Parathyroid adenoma (tissue), 2 donors: Measurements from ENCODE around the gene CENPM.

Experiments
- H2AFZ ChIP-seq: fragments of 300-600 bp; sonication (generic); one replicate; pipeline ENCODE4 v1.7.0; 2017; ENCODE audit warnings: antibody characterized with exemption, mild to moderate bottlenecking
- H3K27ac ChIP-seq: fragments of 300-600 bp; sonication (generic); one replicate; pipeline ENCODE4 v1.7.0; 2017
- H3K27me3 ChIP-seq: fragments of 300-600 bp; sonication (generic); one replicate; pipeline ENCODE4 v1.7.0; 2017; ENCODE audit warnings: low read length; ENCODE audit not compliant: control insufficient read depth, insufficient read depth
- H3K36me3 ChIP-seq: fragments of 300-600 bp; sonication (generic); one replicate; pipeline ENCODE4 v1.7.0; 2017; ENCODE audit warnings: low read length; ENCODE audit not compliant: control insufficient read depth, insufficient read depth
- H3K4me1 ChIP-seq: fragments of 300-600 bp; sonication (generic); one replicate; pipeline ENCODE4 v1.7.0; 2017; ENCODE audit warnings: control low read depth
- H3K4me2 ChIP-seq: fragments of 300-600 bp; sonication (generic); one replicate; pipeline ENCODE4 v1.7.0; 2017; ENCODE audit warnings: low read length
- H3K4me3 ChIP-seq: fragments of 300-600 bp; sonication (generic); one replicate; pipeline ENCODE4 v1.7.0; 2017; ENCODE audit warnings: low read depth, low read length
- H3K79me2 ChIP-seq: fragments of 300-600 bp; sonication (generic); one replicate; pipeline ENCODE4 v1.7.0; 2017; ENCODE audit warnings: control low read depth
- H3K9ac ChIP-seq: fragments of 300-600 bp; sonication (generic); one replicate; pipeline ENCODE4 v1.7.0; 2017; ENCODE audit warnings: mild to moderate bottlenecking
- H3K9me3 ChIP-seq: fragments of 300-600 bp; sonication (generic); one replicate; pipeline ENCODE4 v1.7.0; 2017; ENCODE audit warnings: low read length; ENCODE audit not compliant: control insufficient read depth
- TF ChIP-seq, protein P1 (sequence below): fragments of 300-600 bp; sonication (generic); IDR thresholded peaks from one replicate; pipeline ENCODE4 v1.7.0; 2017; ENCODE audit warnings: antibody characterized with exemption, mild to moderate bottlenecking
- donor health status: primary hyperparathyroidism.

The CENPM gene

DNA sequence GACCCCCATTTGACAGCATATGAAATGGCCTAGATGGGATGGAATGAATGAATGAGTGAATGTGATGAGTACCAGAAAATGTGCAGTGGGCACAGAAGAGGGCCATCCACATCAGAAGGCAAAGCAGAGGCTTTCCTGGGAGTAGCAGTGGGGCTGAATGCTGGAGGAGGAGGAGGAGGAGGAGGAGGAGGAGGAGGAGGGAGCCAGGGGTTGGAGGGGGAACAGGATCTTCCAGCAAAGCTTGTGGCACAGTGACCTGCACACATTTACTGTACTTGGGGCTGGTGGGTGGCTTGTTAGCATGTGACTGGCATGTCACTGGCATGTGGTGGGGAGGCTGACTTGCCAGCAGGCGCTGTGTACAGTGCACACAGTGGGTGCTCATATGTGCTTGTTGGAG is 31.8 kb upstream of the CENPM start:
- Histone ChIP-seq H3K4me3 (no peak overlapping the region), H3K9ac (no peak overlapping the region), H3K27me3 (no peaks in the 10 kb centered on the region), H2AFZ (no peak overlapping the region), H3K27ac (no peak overlapping the region), H3K79me2 (no peaks in the 10 kb centered on the region), H3K9me3 (no peaks in the 10 kb centered on the region), H3K36me3 (no peaks in the 10 kb centered on the region), H3K4me1 (peaks cover 5% of the 10 kb centered on the region), H3K4me2 (no peak overlapping the region)
- TF ChIP-seq, protein P1, sequence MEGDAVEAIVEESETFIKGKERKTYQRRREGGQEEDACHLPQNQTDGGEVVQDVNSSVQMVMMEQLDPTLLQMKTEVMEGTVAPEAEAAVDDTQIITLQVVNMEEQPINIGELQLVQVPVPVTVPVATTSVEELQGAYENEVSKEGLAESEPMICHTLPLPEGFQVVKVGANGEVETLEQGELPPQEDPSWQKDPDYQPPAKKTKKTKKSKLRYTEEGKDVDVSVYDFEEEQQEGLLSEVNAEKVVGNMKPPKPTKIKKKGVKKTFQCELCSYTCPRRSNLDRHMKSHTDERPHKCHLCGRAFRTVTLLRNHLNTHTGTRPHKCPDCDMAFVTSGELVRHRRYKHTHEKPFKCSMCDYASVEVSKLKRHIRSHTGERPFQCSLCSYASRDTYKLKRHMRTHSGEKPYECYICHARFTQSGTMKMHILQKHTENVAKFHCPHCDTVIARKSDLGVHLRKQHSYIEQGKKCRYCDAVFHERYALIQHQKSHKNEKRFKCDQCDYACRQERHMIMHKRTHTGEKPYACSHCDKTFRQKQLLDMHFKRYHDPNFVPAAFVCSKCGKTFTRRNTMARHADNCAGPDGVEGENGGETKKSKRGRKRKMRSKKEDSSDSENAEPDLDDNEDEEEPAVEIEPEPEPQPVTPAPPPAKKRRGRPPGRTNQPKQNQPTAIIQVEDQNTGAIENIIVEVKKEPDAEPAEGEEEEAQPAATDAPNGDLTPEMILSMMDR: no peak

DNA sequence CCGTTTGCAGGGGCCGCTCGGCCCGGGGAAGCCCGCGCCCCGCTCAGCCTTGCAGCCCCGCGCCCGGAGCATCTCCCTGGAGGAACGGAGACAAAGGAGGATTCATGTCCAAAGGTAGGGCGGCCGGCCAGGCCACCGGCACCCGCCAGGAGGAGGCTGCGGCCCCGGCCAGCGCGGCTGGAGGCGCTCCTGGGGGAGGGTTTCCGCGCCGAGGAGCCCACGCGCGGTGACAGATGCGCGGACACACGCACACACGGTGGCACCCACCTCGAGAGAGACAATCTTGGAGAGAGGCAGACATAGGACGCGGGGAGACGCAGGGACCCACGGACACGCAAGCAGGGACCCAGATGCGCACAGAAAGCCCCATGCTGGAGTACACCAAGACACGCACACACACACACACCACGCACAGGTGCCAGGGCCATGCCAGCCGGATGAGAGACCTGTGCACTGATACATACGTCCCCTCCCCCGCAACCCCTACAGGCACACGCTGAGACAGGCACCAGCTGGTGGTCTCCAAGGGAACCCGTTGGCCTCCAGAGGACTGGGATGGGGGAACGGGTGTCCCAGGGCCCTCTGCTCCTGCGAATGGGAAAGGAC is 30.1 kb upstream of the CENPM start:
- Histone ChIP-seq H3K27me3 (no peaks in the 10 kb centered on the region), H3K4me3 (peak overlapping the region; percentile 57), H2AFZ (peak overlapping the region; percentile 72), H3K9ac (no peak overlapping the region), H3K4me1 (no peaks in the 10 kb centered on the region), H3K79me2 (no peaks in the 10 kb centered on the region), H3K27ac (no peak overlapping the region), H3K4me2 (peak overlapping the region; percentile 91), H3K36me3 (no peaks in the 10 kb centered on the region), H3K9me3 (no peaks in the 10 kb centered on the region)
- TF ChIP-seq, protein P1: no peak

DNA sequence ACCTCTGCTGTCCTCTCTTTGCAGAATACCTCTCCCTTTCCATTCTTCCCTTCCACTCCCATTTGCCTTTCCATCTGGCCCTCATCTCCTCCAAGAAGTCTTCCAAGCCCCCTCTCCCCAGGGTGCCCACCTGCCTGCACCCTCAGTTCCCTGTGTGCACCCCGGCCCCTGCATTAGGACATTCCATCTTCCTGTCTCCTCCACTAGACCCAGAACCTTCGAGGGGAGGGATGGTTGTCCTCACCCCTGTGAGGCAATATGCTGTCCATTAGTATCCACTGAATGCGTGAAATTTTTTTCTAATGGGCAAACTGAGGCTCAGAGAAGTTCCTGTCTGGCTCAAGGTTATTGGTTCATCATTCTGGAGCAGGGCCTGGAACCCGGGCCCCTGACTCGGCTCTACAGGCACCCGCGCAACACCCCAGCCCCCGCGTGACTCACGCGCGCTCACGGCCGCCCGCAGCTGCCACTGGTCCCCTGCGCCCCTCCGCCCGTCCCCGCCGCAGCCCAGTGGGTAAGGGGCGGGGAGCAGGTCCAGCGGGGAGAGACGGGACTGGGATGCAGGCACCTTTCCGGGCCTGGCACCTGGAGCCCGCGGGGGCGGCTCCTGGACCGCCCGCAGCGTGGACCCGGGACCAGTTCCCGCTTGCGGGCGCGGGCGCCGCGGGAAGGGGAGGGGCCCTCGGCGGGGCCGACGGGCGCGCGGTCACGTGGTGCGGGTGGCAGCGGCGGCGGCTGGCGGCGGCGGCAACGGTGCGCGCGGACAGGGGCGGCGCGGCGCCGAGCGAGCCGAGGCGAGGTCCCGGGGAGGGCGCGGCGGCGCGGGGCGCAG is 29.3 kb upstream of the CENPM start:
- H3K4me3 ChIP-seq: peak overlapping the region; percentile 30
- no peak overlapping the region for H3K27ac ChIP-seq
- peak overlapping the region; percentile 52 for H3K4me2 ChIP-seq
- no peaks in the 10 kb centered on the region for H3K36me3 ChIP-seq
- no peaks in the 10 kb centered on the region for H3K9me3 ChIP-seq
- H3K27me3 ChIP-seq: no peaks in the 10 kb centered on the region
- H2AFZ ChIP-seq: peak overlapping the region; percentile 69
- no peak overlapping the region for H3K9ac ChIP-seq
- TF ChIP-seq, protein P1: no peak
- H3K79me2 ChIP-seq: no peaks in the 10 kb centered on the region
- H3K4me1 ChIP-seq: no peaks in the 10 kb centered on the region

DNA sequence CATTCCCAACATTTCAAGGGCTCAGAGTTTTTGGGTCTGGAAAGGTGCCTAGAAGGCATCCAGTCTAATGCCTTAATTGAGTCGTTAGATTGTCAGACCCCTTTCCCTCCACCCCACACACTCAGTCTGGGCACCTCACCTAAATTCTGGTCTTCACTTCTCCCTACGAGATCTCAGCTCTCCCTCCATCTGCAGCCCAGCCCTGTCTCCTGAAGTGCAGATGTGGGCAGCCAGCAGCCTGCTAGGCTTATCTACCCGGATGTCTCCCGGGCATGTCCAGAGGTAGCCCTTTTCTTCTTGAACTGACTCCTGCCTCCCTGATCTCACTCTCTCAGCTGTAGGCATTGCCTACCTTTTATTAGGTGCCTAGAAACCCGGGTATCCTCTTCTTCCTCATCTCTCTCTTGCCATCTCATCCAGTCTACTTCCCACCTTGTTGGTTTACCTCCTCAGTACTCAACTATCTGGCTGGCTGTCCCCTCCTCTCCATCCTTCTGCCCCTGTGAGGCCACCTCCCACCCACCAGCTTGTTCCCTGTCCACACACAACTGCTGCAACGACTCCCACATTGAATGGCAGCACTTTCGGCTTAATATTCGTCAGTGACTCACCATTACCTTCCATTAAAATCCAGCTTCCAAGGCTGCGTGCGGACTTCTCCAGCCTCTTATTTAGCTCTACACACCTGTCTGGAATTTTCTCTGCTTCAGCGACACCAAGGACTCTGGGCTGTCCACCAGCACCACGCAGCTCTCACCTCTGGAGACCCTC is 28.5 kb upstream of the CENPM start:
- no peak overlapping the region for H3K27ac ChIP-seq
- TF ChIP-seq, protein P1: no peak
- no peaks in the 10 kb centered on the region for H3K79me2 ChIP-seq
- no peaks in the 10 kb centered on the region for H3K9me3 ChIP-seq
- no peaks in the 10 kb centered on the region for H3K4me1 ChIP-seq
- H3K9ac ChIP-seq: no peak overlapping the region
- H3K27me3 ChIP-seq: no peaks in the 10 kb centered on the region
- no peak overlapping the region for H3K4me2 ChIP-seq
- H2AFZ ChIP-seq: peak overlapping the region; percentile 69
- no peaks in the 10 kb centered on the region for H3K36me3 ChIP-seq
- H3K4me3 ChIP-seq: no peak overlapping the region
